HepG2 (cell line): ENCODE measurements around the gene USP32. TPM values are rescaled to one million over a fixed set of nuclear protein-coding genes. Genes with fewer than 3 reads are reported as not detected.

Source experiments
- ARID4A ChIP-seq: sonication (generic); formaldehyde crosslinking; IDR thresholded peaks from 2 replicates; pipeline ENCODE4 v1.5.0; 2020; ENCODE audit warnings: mild to moderate bottlenecking, missing genetic modification reagents, borderline replicate concordance
- ATF2 ChIP-seq: sonication (generic); formaldehyde crosslinking; IDR thresholded peaks from 2 replicates; pipeline ENCODE4 v1.4.0; 2020; ENCODE audit warnings: missing genetic modification reagents
- CC2D1A ChIP-seq: sonication (generic); formaldehyde crosslinking; IDR thresholded peaks from 2 replicates; pipeline ENCODE4 v1.8.1; 2023; ENCODE audit warnings: mild to moderate bottlenecking, missing genetic modification reagents
- FOXM1 ChIP-seq: sonication (generic); formaldehyde crosslinking; IDR thresholded peaks from 2 replicates; pipeline ENCODE4 v1.5.0; 2020; ENCODE audit warnings: missing genetic modification reagents
- GMEB2 ChIP-seq: IDR thresholded peaks from 2 replicates; pipeline ENCODE4 v1.6.1; 2016; ENCODE audit warnings: missing biosample characterization, missing genetic modification reagents, low read depth
- HDAC2 ChIP-seq: sonication (generic); formaldehyde crosslinking; IDR thresholded peaks from 2 replicates; pipeline ENCODE4 v1.4.0; 2020; ENCODE audit warnings: missing genetic modification reagents
- HES4 ChIP-seq: sonication (generic); formaldehyde crosslinking; IDR thresholded peaks from 2 replicates; pipeline ENCODE4 v1.9.0; 2021; ENCODE audit warnings: mild to moderate bottlenecking, missing genetic modification reagents, borderline replicate concordance
- HIVEP1 ChIP-seq: sonication (generic); formaldehyde crosslinking; IDR thresholded peaks from 2 replicates; pipeline ENCODE4 v1.4.0; 2020; ENCODE audit warnings: mild to moderate bottlenecking, missing genetic modification reagents
- NFKB2 ChIP-seq: sonication (generic); formaldehyde crosslinking; IDR thresholded peaks from 2 replicates; pipeline ENCODE4 v1.4.0; 2020; ENCODE audit warnings: missing genetic modification reagents, borderline replicate concordance
- SAP130 ChIP-seq: IDR thresholded peaks from 2 replicates; pipeline ENCODE4 v1.6.1; 2016; ENCODE audit warnings: low read depth
- SIN3A ChIP-seq: IDR thresholded peaks from 2 replicates; pipeline ENCODE4 v1.6.1; 2011; ENCODE audit warnings: low read depth, mild to moderate bottlenecking, control low read depth, low read length, borderline replicate concordance
- SRSF1 ChIP-seq: fragments of 200-400 bp; formaldehyde crosslinking; optimal IDR thresholded peaks from 2 replicates; pipeline ENCODE3; 2017; ENCODE audit warnings: mild to moderate bottlenecking, low read depth, low read length, moderate library complexity
- TGIF2 ChIP-seq: IDR thresholded peaks from 2 replicates; pipeline ENCODE4 v1.6.1; 2016; ENCODE audit warnings: control low read depth, missing compliant biosample characterization
- YY1 ChIP-seq: IDR thresholded peaks from 2 replicates; pipeline ENCODE4 v1.6.1; 2011; ENCODE audit warnings: low read length, low read depth, moderate library complexity, mild to moderate bottlenecking; ENCODE audit not compliant: insufficient read depth, insufficient replicate concordance
- ZNF160 ChIP-seq: sonication (generic); formaldehyde crosslinking; IDR thresholded peaks from 2 replicates; pipeline ENCODE4 v1.8.0; 2022; ENCODE audit warnings: mild to moderate bottlenecking, inconsistent platforms, missing genetic modification reagents
- ZNF3 ChIP-seq: IDR thresholded peaks from 2 replicates; pipeline ENCODE4 v1.7.0; 2017; ENCODE audit warnings: inconsistent platforms
- ZNF34 ChIP-seq: sonication (generic); formaldehyde crosslinking; IDR thresholded peaks from 2 replicates; pipeline ENCODE4 v1.4.0; 2020; ENCODE audit warnings: mild to moderate bottlenecking, missing genetic modification reagents, borderline replicate concordance
- ZNF451 ChIP-seq: sonication (generic); formaldehyde crosslinking; IDR thresholded peaks from 2 replicates; pipeline ENCODE4 v1.5.0; 2020; ENCODE audit warnings: mild to moderate bottlenecking, missing genetic modification reagents
- ZNF704 ChIP-seq: sonication (generic); formaldehyde crosslinking; IDR thresholded peaks from 2 replicates; pipeline ENCODE4 v1.8.1; 2023; ENCODE audit warnings: mild to moderate bottlenecking, inconsistent platforms, moderate library complexity, missing genetic modification reagents, borderline replicate concordance
- ZNF775 ChIP-seq: sonication (generic); formaldehyde crosslinking; IDR thresholded peaks from 2 replicates; pipeline ENCODE4 v1.4.0; 2020; ENCODE audit warnings: missing genetic modification reagents, mild to moderate bottlenecking, moderate library complexity, borderline replicate concordance
- ZNF879 ChIP-seq: sonication (generic); formaldehyde crosslinking; IDR thresholded peaks from 2 replicates; pipeline ENCODE4 v1.8.1; 2023; ENCODE audit warnings: missing genetic modification reagents
- polyA plus RNA-seq, 8 experiments: library from polyadenylated mRNA; depleted of rRNA in 3 of 8; stranded (reverse) in 7 of 8; unstranded in 1 of 8; fragments of >200 nt; fragmentation: Illumina TruSeq in 4 of 8; extraction: Trizol in 4 of 8; gene quantifications; 2 replicates each; pipeline versions ENCODE4 v1.2.1 to v1.2.3, GENCODE V29; 2011 to 2016; ENCODE audit warnings: low read depth in 4 of 8, missing spikeins in 1 of 8, mixed read lengths in 1 of 8; ENCODE audit not compliant: insufficient read depth in 1 of 8
- total RNA-seq, 5 experiments: library from RNA; depleted of rRNA; stranded (reverse); fragments of >200 nt; fragmentation: Illumina TruSeq; extraction: Trizol; gene quantifications; 2 replicates each; pipeline ENCODE4 v1.2.3, GENCODE V29; 2016; ENCODE audit warnings: low read depth in 1 of 5
- TF ChIP-seq, protein P1 (sequence below): IDR thresholded peaks from 2 replicates; pipeline ENCODE4 v1.6.1; 2016; ENCODE audit warnings: missing genetic modification reagents, missing compliant biosample characterization

USP32 gene
- total and polyA plus RNA-seq, 2 of the 13 experiments (the other 11 are each of a cell fraction or from before 2014, with no cell fraction given): 24.9 to 39.9 TPM

- TF ChIP-seq ARID4A (CRISPR knock-in tag) (no peak), SIN3A (peak; percentile 52; the same call in 1 of the 2 replicates), FOXM1 (CRISPR knock-in tag) (no peak), ZNF775 (CRISPR knock-in tag) (0 out of 2 replicates have a peak, but pooled peaks have one; percentile 44), YY1 (no peak), HIVEP1 (CRISPR knock-in tag) (no peak), ZNF3 (no peak), ZNF34 (no peak), SAP130 (CRISPR knock-in tag) (no peak; the same call in 1 of the 2 replicates), HDAC2 (no peak), SRSF1 (no peak), NFKB2 (CRISPR knock-in tag) (peak; percentile 74; the same call in 1 of the 2 replicates), GMEB2 (CRISPR knock-in tag) (no peak), HES4 (CRISPR knock-in tag) (0 out of 2 replicates have a peak, but pooled peaks have one; percentile 47), ATF2 (CRISPR knock-in tag) (peak; percentile 62; the same call in 1 of the 2 replicates), ZNF160 (CRISPR knock-in tag) (no peak), CC2D1A (CRISPR knock-in tag) (no peak), ZNF704 (CRISPR knock-in tag) (no peak), ZNF451 (CRISPR knock-in tag) (no peak), ZNF879 (CRISPR knock-in tag) (0 out of 2 replicates have a peak, but pooled peaks have one; percentile 64), TGIF2 (CRISPR knock-in tag) (peak; percentile 30; the same call in 1 of the 2 replicates)
- TF ChIP-seq, protein P1, sequence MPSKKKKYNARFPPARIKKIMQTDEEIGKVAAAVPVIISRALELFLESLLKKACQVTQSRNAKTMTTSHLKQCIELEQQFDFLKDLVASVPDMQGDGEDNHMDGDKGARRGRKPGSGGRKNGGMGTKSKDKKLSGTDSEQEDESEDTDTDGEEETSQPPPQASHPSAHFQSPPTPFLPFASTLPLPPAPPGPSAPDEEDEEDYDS (CRISPR knock-in tag): no peak; the same call in 1 of the 2 replicates
These were observed 377 bp downstream of the USP32 start (continued) for GRCh38 chr17:60391471-60392041.
